Measurements from ENCODE around the gene SPDYE5. TPM values are rescaled to one million over a fixed set of nuclear protein-coding genes. Genes with fewer than 3 reads are reported as not detected.

SPDYE5 gene
- total and polyA plus RNA-seq, 9 of the 15 experiments (the other 6 are each of a cell fraction or from before 2014, with no cell fraction given): 0.07 to 0.28 (median 0.13) TPM; not detected in 6

GRCh38 chr7:75534727-75535307 is 42.7 kb downstream of the SPDYE5 start (continued):
- TF ChIP-seq ZNF609 (CRISPR knock-in tag; IDR thresholded peaks at IDR 0.05; ENCODE audit: borderline replicate concordance) (no peak), NFXL1 (CRISPR knock-in tag; IDR thresholded peaks at IDR 0.05) (no peak), KAT8 (IDR thresholded peaks at IDR 0.05; ENCODE audit: low read depth) (no peak), GABPA (tag; conservative IDR thresholded peaks at IDR 0.05; ENCODE audit: low read depth) (no peak), POLR2AphosphoS2 (IDR thresholded peaks at IDR 0.05; ENCODE audit: low read length) (no peak), MITF (IDR thresholded peaks at IDR 0.05) (peak; percentile 76), E2F5 (CRISPR knock-in tag; IDR thresholded peaks at IDR 0.05) (no peak), PKNOX1 (IDR thresholded peaks at IDR 0.05) (peak; percentile 93), PHF21A (IDR thresholded peaks at IDR 0.05; ENCODE audit: borderline replicate concordance, low read depth) (no peak), BHLHE40 (IDR thresholded peaks at IDR 0.05; ENCODE audit: low read length) (peak; percentile 47; the same call in 1 of the 2 replicates), NR3C1 (CRISPR knock-in tag; IDR thresholded peaks at IDR 0.05) (no peak), PBX2 (CRISPR knock-in tag; IDR thresholded peaks at IDR 0.05; ENCODE audit: low read depth) (0 out of 2 replicates have a peak, but pooled peaks have one; percentile 21), PBX2 (tag; conservative IDR thresholded peaks at IDR 0.05; ENCODE audit: low read depth) (peak; percentile 65; the same call in 1 of the 2 replicates), ZFP1 (CRISPR knock-in tag; IDR thresholded peaks at IDR 0.05) (no peak), NFATC3 (IDR thresholded peaks at IDR 0.05) (no peak), KDM1A (IDR thresholded peaks at IDR 0.05) (0 out of 4 replicates have a peak, but pooled peaks of 1 of the 2 experiments have one; percentile 11), SREBF1 (IDR thresholded peaks at IDR 0.05; ENCODE audit: borderline replicate concordance, low read depth, low read length) (no peak), ZFX (CRISPR knock-in tag; IDR thresholded peaks at IDR 0.05) (no peak)

All from K562 (cell line).